GM18951 (cell line): ENCODE measurements around the gene SYNDIG1.

Experiments used
- POLR2A ChIP-seq: IDR thresholded peaks from 4 replicates; pipeline ENCODE4 v1.6.1; 2011; ENCODE audit warnings: mild to moderate bottlenecking; ENCODE audit not compliant: insufficient read length, insufficient read depth; ENCODE audit errors: extremely low read depth
- in situ Hi-C: fragments of 300-500 bp; cut with MboI; formaldehyde crosslinking; loops from one replicate; pipeline ENCODE4 v1.12.0; 2022; ENCODE audit warnings: low sequenced_read_pairs, mixed read lengths, inconsistent platforms; ENCODE audit not compliant: unreplicated experiment

SYNDIG1 gene

DNA sequence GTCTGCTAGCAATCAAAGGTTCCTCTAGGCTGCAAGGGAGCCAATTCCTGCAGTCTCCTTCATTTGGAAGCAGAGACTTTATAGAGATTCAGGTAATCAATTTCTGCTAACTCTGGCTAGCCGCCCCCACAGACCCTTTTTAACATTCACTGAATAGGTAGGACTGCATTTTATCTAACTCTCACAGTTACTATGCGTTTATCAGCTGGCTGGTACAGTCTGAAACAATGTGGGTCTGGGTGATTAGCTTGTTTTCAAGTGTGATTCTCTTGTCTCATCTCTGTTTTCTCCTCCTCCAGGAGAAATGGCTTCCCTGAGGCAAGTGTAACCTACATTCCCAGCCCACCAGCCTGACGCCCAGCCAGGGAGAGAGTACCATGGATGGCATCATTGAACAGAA is 73.3 kb downstream of the SYNDIG1 start:
- no peak for TF ChIP-seq POLR2A
- in situ Hi-C loops = no loop called here

GRCh38 chr20:24543168-24543567 is 73.7 kb downstream of the SYNDIG1 start:
- TF ChIP-seq POLR2A = no peak
- in situ Hi-C loops = no loop called here

DNA sequence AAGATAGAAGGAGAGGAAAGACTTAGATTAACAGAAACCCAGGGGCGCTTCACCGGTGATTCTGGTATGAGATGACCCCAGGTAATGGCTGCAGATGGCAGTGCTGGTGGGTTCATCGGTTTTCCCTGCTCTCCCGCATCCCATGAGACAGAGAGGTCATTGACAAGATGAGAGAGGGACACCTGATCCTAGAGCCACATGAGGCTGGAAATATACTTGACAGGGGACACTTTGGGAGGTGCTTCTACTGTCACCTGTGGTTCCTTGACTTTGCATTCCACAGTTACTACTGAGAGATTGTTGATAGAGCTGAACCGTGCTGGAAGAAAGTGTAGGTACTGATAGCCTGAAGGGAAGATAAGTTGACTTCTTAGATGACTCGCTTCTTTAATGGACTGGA is 74.3 kb downstream of the SYNDIG1 start:
- TF ChIP-seq POLR2A = no peak
- in situ Hi-C loops = no loop called here

- in situ Hi-C loops = no loop called here
Measured at GRCh38 chr20:24544371-24544770, 74.9 kb downstream of the SYNDIG1 start.

DNA sequence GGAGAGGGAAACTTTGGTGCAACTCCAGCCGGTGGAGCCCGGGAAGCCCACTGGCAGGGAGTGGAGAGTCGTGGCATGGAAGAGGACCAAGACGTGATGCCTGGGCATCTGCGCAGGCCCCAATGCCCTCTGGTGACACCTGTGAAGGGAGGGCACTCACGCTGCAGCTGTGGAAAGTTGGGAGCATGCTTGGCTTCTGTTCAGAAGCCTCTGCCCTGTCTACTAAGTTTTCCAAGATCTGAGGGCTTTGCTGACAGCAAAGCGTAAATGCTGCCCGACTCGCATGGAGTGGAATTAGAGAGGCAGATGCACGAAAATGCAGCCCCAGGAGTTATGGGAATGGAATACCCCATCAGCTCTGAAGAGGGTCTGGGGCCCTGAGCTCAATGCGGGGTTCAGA is 75.7 kb downstream of the SYNDIG1 start:
- no peak for TF ChIP-seq POLR2A
- in situ Hi-C loops = no loop called here

More at GRCh38 chr20:24544371-24544770, 74.9 kb downstream of the SYNDIG1 start:
- no peak for TF ChIP-seq POLR2A

- no peak for TF ChIP-seq POLR2A
Measured at GRCh38 chr20:24546232-24546892, 76.9 kb downstream of the SYNDIG1 start.

GRCh38 chr20:24547967-24548366 is 78.5 kb downstream of the SYNDIG1 start:
- TF ChIP-seq POLR2A = no peak
- in situ Hi-C loops = no loop called here

More at GRCh38 chr20:24546232-24546892, 76.9 kb downstream of the SYNDIG1 start:
- in situ Hi-C loops = no loop called here

DNA sequence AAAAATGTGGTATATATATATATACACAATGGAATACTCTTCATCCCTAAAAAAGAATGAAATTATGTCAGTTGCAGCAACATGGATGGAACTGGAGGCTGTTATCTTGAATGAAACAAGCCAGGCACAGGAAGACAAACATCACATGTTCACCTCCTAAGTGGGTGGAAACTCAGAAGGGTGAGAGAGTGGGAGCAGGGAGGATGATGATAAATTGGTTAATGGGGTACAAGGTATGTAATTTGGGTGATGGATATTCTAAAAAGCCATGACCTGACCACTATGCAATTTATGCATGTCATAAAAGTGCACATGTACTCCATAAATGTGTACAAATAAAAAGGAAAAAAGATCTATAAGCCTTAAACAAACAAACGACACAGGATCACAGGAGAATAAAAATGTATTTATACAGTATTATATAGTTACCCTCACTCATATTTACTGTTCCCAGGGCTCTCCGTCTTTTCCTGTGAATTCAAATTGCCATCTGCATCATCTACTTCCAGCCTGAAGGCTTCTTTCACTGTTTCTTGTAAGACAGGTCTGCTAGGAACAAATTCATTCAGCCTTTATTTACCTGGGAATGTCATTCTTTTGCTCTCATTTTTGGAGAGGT is 89.8 kb downstream of the SYNDIG1 start:
- no peak for TF ChIP-seq POLR2A
- in situ Hi-C loops = no loop called here

- in situ Hi-C loops = no loop called here
- TF ChIP-seq POLR2A = no peak
Measured at GRCh38 chr20:24560571-24561491, 91.4 kb downstream of the SYNDIG1 start.

- in situ Hi-C loops = no loop called here
- TF ChIP-seq POLR2A = no peak
Measured at GRCh38 chr20:24565835-24566351, 96.5 kb downstream of the SYNDIG1 start.

DNA sequence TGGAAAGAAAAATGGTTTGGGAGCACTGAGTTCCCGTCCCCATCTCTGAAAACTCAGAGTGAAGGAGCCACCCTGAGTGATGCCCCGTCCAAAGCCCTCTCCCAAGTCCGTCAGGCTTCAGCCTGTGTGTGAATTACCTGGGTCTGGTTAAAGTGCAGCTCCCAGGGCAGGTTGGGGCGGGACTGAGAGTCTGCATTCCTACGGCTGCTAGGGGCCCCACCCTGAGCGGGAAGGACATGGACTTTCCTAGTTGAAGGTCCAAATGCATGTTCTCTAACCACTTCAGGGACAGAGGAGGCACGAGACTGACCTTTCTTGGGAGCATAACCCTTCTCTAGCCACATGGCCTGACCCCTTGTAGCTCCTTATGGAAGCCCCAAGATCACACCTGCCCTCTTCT is 97.2 kb downstream of the SYNDIG1 start:
- no peak for TF ChIP-seq POLR2A

GRCh38 chr20:24567508-24567907 is 98.1 kb downstream of the SYNDIG1 start:
- no peak for TF ChIP-seq POLR2A
- in situ Hi-C loops = no loop called here

More for the DNA sequence above, 97.2 kb downstream of the SYNDIG1 start:
- in situ Hi-C loops = no loop called here

- in situ Hi-C loops = no loop called here
- TF ChIP-seq POLR2A = no peak
Measured at GRCh38 chr20:24568842-24569241, 99.4 kb downstream of the SYNDIG1 start.

GRCh38 chr20:24571159-24571558 is 101.7 kb downstream of the SYNDIG1 start:
- in situ Hi-C loops = no loop called here
- TF ChIP-seq POLR2A = no peak

GRCh38 chr20:24572140-24572539 is 102.7 kb downstream of the SYNDIG1 start:
- in situ Hi-C loops = no loop called here
- no peak for TF ChIP-seq POLR2A
